Adrenal gland (tissue), 12 donors: Measurements from ENCODE around the gene ITGA1. TPM values are rescaled to one million over a fixed set of nuclear protein-coding genes. Genes with fewer than 3 reads are reported as not detected.

ENCODE experiments used
- DNase-seq, 7 donors: peaks; one replicate each; pipeline ENCODE4 v3.0.0-alpha.2; 2019 to 2020
- H3K27ac ChIP-seq, 5 donors: fragments of 200-600 bp; sonication (generic) in 4 of 5; 1 replicate in 3 of 5; 2 replicates in 2 of 5; pipeline versions ENCODE4 v1.5.1 to v1.8.0; 2016 to 2020; ENCODE audit warnings: mild to moderate bottlenecking in 1 of 5
- H3K27me3 ChIP-seq: fragments of 200-600 bp; 2 replicates; pipeline ENCODE4 v1.8.0; 2021
- H3K36me3 ChIP-seq, 2 donors: fragments of 200-600 bp; replicated peaks in 1 of 2; 1 replicate in 1 of 2; 2 replicates in 1 of 2; pipeline versions ENCODE4 v1.5.1 to v1.8.0; 2018 to 2022
- H3K4me1 ChIP-seq, 2 donors: fragments of 200-600 bp; replicated peaks in 1 of 2; 1 replicate in 1 of 2; 2 replicates in 1 of 2; pipeline versions ENCODE4 v1.5.1 to v1.8.0; 2018 to 2021
- H3K4me3 ChIP-seq, 4 donors: fragments of 200-600 bp; sonication (generic) in 3 of 4; one replicate each; pipeline ENCODE4 v1.5.1; 2016 to 2018
- H3K9me3 ChIP-seq, 3 donors: fragments of 200-600 bp; sonication (generic) in 1 of 3; replicated peaks in 1 of 3; 1 replicate in 2 of 3; 2 replicates in 1 of 3; pipeline versions ENCODE4 v1.5.1 to v1.8.0; 2016 to 2021
- POLR2A ChIP-seq, 2 donors: fragments of 450-650 bp; IDR thresholded peaks; one replicate each; pipeline ENCODE4 v1.6.1; 2017; ENCODE audit warnings: antibody characterized with exemption in 2 of 2, mild to moderate bottlenecking in 2 of 2, moderate library complexity in 1 of 2
- WGBS, 4 donors: extraction: QIAGEN DNeasy Blood & Tissue Kit in 2 of 4; methylation state at CpG; one replicate each; pipeline versions ENCODE4 v1.1.5 to v1.1.7; 2013 to 2017; 5-methylcytosine and 5-hydroxymethylcytosine counted together
- intact Hi-C, 2 donors: fragments of 100-400 bp; cut with DNase I; formaldehyde crosslinking; loops; one replicate each; pipeline versions ENCODE4 v1.14.1 to v1.15.0; 2022 to 2023
- polyA plus RNA-seq, 3 donors: library from polyadenylated mRNA; stranded (reverse); fragments of 200-250 nt in 2 of 3; fragments of 350-450 nt in 1 of 3; fragmentation: Illumina TruSeq in 1 of 3; extraction: RNeasy Lipid Tissue Mini Kit (QIAGEN cat#74804) in 1 of 3; gene quantifications; one replicate each; pipeline ENCODE4 v1.2.3, GENCODE V29; 2013 to 2014
- total RNA-seq, 9 donors: library from RNA; depleted of rRNA in 4 of 9; stranded (reverse); fragments of >200 nt in 4 of 9; fragments of 120-200 nt in 1 of 9; fragmentation: NEBNext Ultra II Directional in 1 of 9; extraction: Animal tissue kit (Norgen Biotek cat#: 25700) in 1 of 9; gene quantifications; one replicate each; pipeline versions ENCODE4 v1.1.0 to v1.2.4, GENCODE V29; 2013 to 2023
- TF ChIP-seq, protein P1 (sequence below), 6 experiments: fragments of 450-650 bp in 4 of 6; fragments of 200-600 bp in 2 of 6; sonication (generic) in 1 of 6; IDR thresholded peaks; 1 replicate in 5 of 6; 2 replicates in 1 of 6; pipeline versions ENCODE4 v1.5.1 to v1.8.0; 2016 to 2021; ENCODE audit warnings: antibody characterized with exemption in 6 of 6, mild to moderate bottlenecking in 2 of 6, moderate library complexity in 1 of 6
- donor health status: healthy with polysubstance abuse.
- donor health status: Bipolar disorder and iron deficiency.
- donor health status: DM: yes; HTN: yes; CAD: no.
- donor health status: DM: no; HTN: no; CAD: no.
- donor health status: DM: no; HTN: no; CAD: no.
- donor health status: DM: yes; HTN: yes; CAD: no.

ITGA1 gene
- total and polyA plus RNA-seq, 12 donors: 30.0 to 371 (median 149) TPM

DNA sequence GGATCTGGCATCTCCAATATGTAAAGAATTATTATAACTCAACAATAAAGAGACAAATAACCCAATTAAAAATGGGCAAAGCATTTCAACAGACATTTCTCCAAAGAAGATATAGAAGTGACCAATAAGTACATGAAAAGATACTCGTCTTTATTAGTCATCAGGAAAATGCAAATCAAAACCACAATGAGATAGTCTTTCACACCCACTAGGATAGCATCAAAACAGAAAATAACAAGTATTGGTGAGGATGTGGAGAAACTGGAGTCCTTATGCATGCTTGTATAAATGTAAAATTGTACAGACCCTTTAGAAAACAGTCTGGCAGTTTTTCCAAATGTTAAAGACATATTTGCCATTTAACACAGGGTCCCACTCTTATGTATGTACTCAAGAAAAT, 39.1 kb upstream of the ITGA1 start:
- Histone ChIP-seq H3K4me1 (peaks cover 11 to 12% of the 10 kb centered on the region in 2 donors), H3K36me3 (no peaks in the 10 kb centered on the region), H3K27me3 (no peaks in the 10 kb centered on the region), H3K9me3 (no peaks in the 10 kb centered on the region), H3K4me3 (no peak overlapping the region), H3K27ac (no peak overlapping the region)
- no peak for DNase-seq
- WGBS, 4 donors: 25 to 58% (median 35%) methylated on average over 1 of the region's 1 CpG
- intact Hi-C loops: no loop called here
- TF ChIP-seq, protein P1, sequence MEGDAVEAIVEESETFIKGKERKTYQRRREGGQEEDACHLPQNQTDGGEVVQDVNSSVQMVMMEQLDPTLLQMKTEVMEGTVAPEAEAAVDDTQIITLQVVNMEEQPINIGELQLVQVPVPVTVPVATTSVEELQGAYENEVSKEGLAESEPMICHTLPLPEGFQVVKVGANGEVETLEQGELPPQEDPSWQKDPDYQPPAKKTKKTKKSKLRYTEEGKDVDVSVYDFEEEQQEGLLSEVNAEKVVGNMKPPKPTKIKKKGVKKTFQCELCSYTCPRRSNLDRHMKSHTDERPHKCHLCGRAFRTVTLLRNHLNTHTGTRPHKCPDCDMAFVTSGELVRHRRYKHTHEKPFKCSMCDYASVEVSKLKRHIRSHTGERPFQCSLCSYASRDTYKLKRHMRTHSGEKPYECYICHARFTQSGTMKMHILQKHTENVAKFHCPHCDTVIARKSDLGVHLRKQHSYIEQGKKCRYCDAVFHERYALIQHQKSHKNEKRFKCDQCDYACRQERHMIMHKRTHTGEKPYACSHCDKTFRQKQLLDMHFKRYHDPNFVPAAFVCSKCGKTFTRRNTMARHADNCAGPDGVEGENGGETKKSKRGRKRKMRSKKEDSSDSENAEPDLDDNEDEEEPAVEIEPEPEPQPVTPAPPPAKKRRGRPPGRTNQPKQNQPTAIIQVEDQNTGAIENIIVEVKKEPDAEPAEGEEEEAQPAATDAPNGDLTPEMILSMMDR (IDR thresholded peaks at IDR 0.05): no peak
- no peak for TF ChIP-seq POLR2A (IDR thresholded peaks at IDR 0.05)

DNA sequence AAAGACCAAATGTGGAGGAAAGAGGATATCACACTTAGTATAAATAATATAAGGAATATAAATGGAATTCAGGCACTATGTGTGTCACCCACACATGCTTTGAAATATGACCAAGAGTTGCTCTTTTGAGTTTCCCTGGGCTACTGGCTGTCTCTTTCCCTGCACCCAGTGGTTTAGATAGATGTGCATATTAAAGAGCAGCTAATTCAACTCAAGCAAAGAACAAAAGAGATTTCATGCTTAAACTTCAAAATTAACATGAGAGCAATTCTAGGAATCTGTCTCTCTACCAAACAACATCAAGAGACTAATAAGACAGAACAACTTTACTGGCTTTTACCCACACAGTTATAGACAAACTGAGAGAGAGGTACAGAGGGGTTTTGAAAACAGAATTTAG, 38.0 kb upstream of the ITGA1 start:
- H3K4me3 ChIP-seq: no peak overlapping the region
- TF ChIP-seq, protein P1 (IDR thresholded peaks at IDR 0.05): no peak
- no peak for TF ChIP-seq POLR2A (IDR thresholded peaks at IDR 0.05)
- no peak for DNase-seq
- no peaks in the 10 kb centered on the region for H3K36me3 ChIP-seq
- H3K27ac ChIP-seq: no peak overlapping the region
- intact Hi-C loops: no loop called here
- peaks cover under 1 to 1% of the 10 kb centered on the region in 2 donors for H3K4me1 ChIP-seq
- no peaks in the 10 kb centered on the region for H3K9me3 ChIP-seq
- H3K27me3 ChIP-seq: no peaks in the 10 kb centered on the region

DNA sequence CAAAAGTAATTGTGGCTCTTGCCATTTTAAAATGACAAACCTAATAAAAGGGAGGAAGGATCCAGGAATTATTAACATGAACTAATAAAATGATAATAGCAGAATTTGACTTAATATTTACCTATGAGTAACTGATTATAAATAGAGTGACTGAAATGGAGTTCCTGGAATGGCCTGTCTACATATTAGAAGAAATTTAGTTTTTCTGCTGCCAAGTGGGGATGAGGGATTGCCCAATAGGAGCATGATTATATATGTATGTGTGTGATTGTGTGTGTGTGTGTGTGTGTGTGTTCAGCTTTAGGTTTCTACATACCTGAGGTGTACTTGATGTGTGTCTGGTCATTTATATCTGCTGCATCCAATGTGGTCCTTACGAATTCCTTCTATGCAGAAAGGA, 36.6 kb upstream of the ITGA1 start:
- H3K36me3 ChIP-seq: no peaks in the 10 kb centered on the region
- no peak for DNase-seq
- TF ChIP-seq, protein P1 (IDR thresholded peaks at IDR 0.05): no peak
- TF ChIP-seq POLR2A (IDR thresholded peaks at IDR 0.05): no peak
- H3K27ac ChIP-seq: no peak overlapping the region
- no peaks in the 10 kb centered on the region for H3K27me3 ChIP-seq
- H3K4me3 ChIP-seq: no peak overlapping the region
- no peaks in the 10 kb centered on the region for H3K4me1 ChIP-seq
- no peaks in the 10 kb centered on the region for H3K9me3 ChIP-seq
- intact Hi-C loops: no loop called here
- 89 to 93% (median 91%) methylated on average over 1 of the region's 1 CpG for WGBS, 4 donors

DNA sequence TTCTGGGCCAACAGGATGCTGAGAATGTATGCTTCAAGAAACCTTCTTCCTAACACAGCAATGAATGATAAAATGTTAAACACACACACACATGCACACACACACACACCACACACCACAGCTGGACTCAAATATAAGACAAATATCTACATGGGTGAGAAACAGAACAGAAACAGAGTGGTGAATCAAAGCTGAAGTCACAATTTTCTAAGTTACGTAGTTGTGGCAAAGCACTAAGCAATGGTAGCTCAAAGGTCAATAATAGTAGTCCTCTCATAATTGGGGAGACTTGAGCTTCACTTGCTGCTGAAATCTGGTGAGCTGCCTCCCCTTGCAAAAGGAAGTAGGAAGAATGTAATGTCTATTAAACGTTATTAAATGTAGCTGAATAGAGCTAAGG, 33.7 kb upstream of the ITGA1 start:
- intact Hi-C loops: no loop called here
- H3K4me1 ChIP-seq: peaks cover 0 to 3% of the 10 kb centered on the region in 2 donors
- TF ChIP-seq, protein P1 (IDR thresholded peaks at IDR 0.05): no peak
- no peak for TF ChIP-seq POLR2A (IDR thresholded peaks at IDR 0.05)

More for the DNA sequence above, 33.7 kb upstream of the ITGA1 start:
- Histone ChIP-seq H3K27me3 (no peaks in the 10 kb centered on the region), H3K27ac (no peak overlapping the region), H3K36me3 (no peaks in the 10 kb centered on the region), H3K4me3 (no peak overlapping the region), H3K9me3 (no peaks in the 10 kb centered on the region)
- WGBS, 4 donors: 82 to 91% (median 86%) methylated on average over 2 of the region's 2 CpGs
- no peak for DNase-seq
